Ishikawa (cell line): ENCODE results near the gene NSMF.

Experiments
- CEBPB ChIP-seq: IDR thresholded peaks from 2 replicates; pipeline ENCODE4 v1.6.1; 2012
- CREB1 ChIP-seq: IDR thresholded peaks from 2 replicates; pipeline ENCODE4 v1.6.1; 2012; ENCODE audit warnings: low read depth
- EGR1 ChIP-seq: IDR thresholded peaks from 2 replicates; pipeline ENCODE4 v1.6.1; 2012
- EP300 ChIP-seq: IDR thresholded peaks from 2 replicates; pipeline ENCODE4 v1.6.1; 2012; ENCODE audit warnings: borderline replicate concordance
- FOXM1 ChIP-seq: IDR thresholded peaks from 2 replicates; pipeline ENCODE4 v1.6.1; 2012; ENCODE audit warnings: low read depth, borderline replicate concordance
- MAX ChIP-seq: IDR thresholded peaks from 2 replicates; pipeline ENCODE4 v1.6.1; 2012
- NFIC ChIP-seq: IDR thresholded peaks from 2 replicates; pipeline ENCODE4 v1.6.1; 2012
- RAD21 ChIP-seq: IDR thresholded peaks from 2 replicates; pipeline ENCODE4 v1.6.1; 2012; ENCODE audit warnings: low read depth
- REST ChIP-seq: IDR thresholded peaks from 2 replicates; pipeline ENCODE4 v1.6.1; 2012; ENCODE audit warnings: low read depth, mild to moderate bottlenecking
- TAF1 ChIP-seq: IDR thresholded peaks from 2 replicates; pipeline ENCODE4 v1.6.1; 2012; ENCODE audit warnings: low read depth, mild to moderate bottlenecking
- TCF12 ChIP-seq: IDR thresholded peaks from 2 replicates; pipeline ENCODE4 v1.6.1; 2012; ENCODE audit warnings: low read depth
- TEAD4 ChIP-seq: IDR thresholded peaks from 2 replicates; pipeline ENCODE4 v1.6.1; 2012
- USF1 ChIP-seq: IDR thresholded peaks from 2 replicates; pipeline ENCODE4 v1.6.1; 2012
- YY1 ChIP-seq: IDR thresholded peaks from 2 replicates; pipeline ENCODE4 v1.6.1; 2012; ENCODE audit warnings: low read depth
- ZBTB7A ChIP-seq: IDR thresholded peaks from 2 replicates; pipeline ENCODE4 v1.6.1; 2012; ENCODE audit warnings: low read depth

NSMF gene

GRCh38 chr9:137487454-137488326, 28.6 kb upstream of the NSMF start:
- no peak for TF ChIP-seq YY1
- no peak for TF ChIP-seq TCF12
- no peak for TF ChIP-seq EGR1
- no peak for TF ChIP-seq REST
- TF ChIP-seq CEBPB, result no peak
- TF ChIP-seq NFIC, result no peak
- no peak for TF ChIP-seq MAX
- no peak for TF ChIP-seq TAF1
- TF ChIP-seq USF1, result no peak
- TF ChIP-seq FOXM1, result no peak
- TF ChIP-seq ZBTB7A, result no peak
- TF ChIP-seq CREB1, result no peak
- TF ChIP-seq TEAD4, result no peak
- TF ChIP-seq EP300, result no peak
- TF ChIP-seq RAD21, result no peak

GRCh38 chr9:137486545-137487453, 27.7 kb upstream of the NSMF start:
- no peak for TF ChIP-seq TCF12
- no peak for TF ChIP-seq NFIC
- TF ChIP-seq CEBPB, result no peak
- TF ChIP-seq REST, result no peak
- no peak for TF ChIP-seq EGR1
- no peak for TF ChIP-seq TAF1
- TF ChIP-seq RAD21, result no peak
- TF ChIP-seq EP300, result no peak
- TF ChIP-seq YY1, result no peak
- no peak for TF ChIP-seq ZBTB7A
- TF ChIP-seq USF1, result no peak
- no peak for TF ChIP-seq TEAD4
- no peak for TF ChIP-seq CREB1
- no peak for TF ChIP-seq MAX
- TF ChIP-seq FOXM1, result no peak

- TF ChIP-seq YY1 (no peak), TEAD4 (no peak), USF1 (no peak), EGR1 (no peak), NFIC (no peak)
These were observed 27.0 kb upstream of the NSMF start for GRCh38 chr9:137486141-137486490.

- TF ChIP-seq CREB1 (no peak), REST (no peak), TAF1 (no peak), YY1 (no peak), FOXM1 (no peak), TCF12 (no peak), EP300 (no peak), EGR1 (no peak), CEBPB (no peak), USF1 (no peak), TEAD4 (no peak)
These were observed 26.4 kb upstream of the NSMF start for GRCh38 chr9:137485343-137486140.
